OCI-LY7 (cell line): ENCODE data around the gene KCNK5.

Source experiments
- CTCF ChIP-seq: fragments of 200-600 bp; sonication (generic); conservative IDR thresholded peaks from 2 replicates; pipeline ENCODE4 v1.5.1; 2014; ENCODE audit warnings: mild to moderate bottlenecking, antibody characterized with exemption, low read length, moderate library complexity, mixed read lengths
- EZH2phosphoT487 ChIP-seq: fragments of 200-600 bp; sonication (generic); IDR thresholded peaks from 2 replicates; pipeline ENCODE4 v1.6.1; 2018; ENCODE audit warnings: low read depth, borderline replicate concordance, mild to moderate bottlenecking, mixed run types, antibody characterized with exemption, low read length, moderate library complexity, mixed read lengths

- TF ChIP-seq CTCF (no peak), EZH2phosphoT487 (no peak)
These were observed 21.0 kb downstream of the KCNK5 start for GRCh38 chr6:39208223-39208739.
